Myocyte (in vitro differentiated cells): ENCODE data around the gene UCK1. TPM values are rescaled to one million over a fixed set of nuclear protein-coding genes. Genes with fewer than 3 reads are reported as not detected.

Source experiments
- DNase-seq: peaks from one replicate; pipeline ENCODE4 v3.0.0-alpha.2; 2012; ENCODE audit warnings: low read depth
- total RNA-seq: library from RNA; depleted of rRNA; stranded (reverse); fragments of >200 nt; gene quantifications from 2 replicates; pipeline ENCODE4 v1.2.3, GENCODE V29; 2014

The UCK1 gene
- total RNA-seq, 1 donor from 2014 or later: 25.9 TPM

- DNase-seq: no peak
Measured at GRCh38 chr9:131500377-131500776, 30.7 kb downstream of the UCK1 start.

GRCh38 chr9:131499254-131499767, 31.8 kb downstream of the UCK1 start:
- no peak for DNase-seq

- no peak for DNase-seq
Measured at GRCh38 chr9:131496844-131497405, 34.1 kb downstream of the UCK1 start.

- DNase-seq: no peak
Measured at GRCh38 chr9:131495785-131496184, 35.3 kb downstream of the UCK1 start.

- DNase-seq: no peak
Measured at GRCh38 chr9:131494296-131494870, 36.7 kb downstream of the UCK1 start.

- DNase-seq: peak; percentile 31
Measured at GRCh38 chr9:131492070-131492469, 39.0 kb downstream of the UCK1 start.

- DNase-seq: no peak
Measured at GRCh38 chr9:131491001-131491710, 39.9 kb downstream of the UCK1 start.

- DNase-seq: no peak
Measured at GRCh38 chr9:131490514-131490913, 40.5 kb downstream of the UCK1 start.

- DNase-seq: peak; percentile 26
Measured at GRCh38 chr9:131487621-131488031, 43.4 kb downstream of the UCK1 start.

- DNase-seq: no peak
Measured at GRCh38 chr9:131487001-131487400, 44.1 kb downstream of the UCK1 start.

- no peak for DNase-seq
Measured at GRCh38 chr9:131485728-131486422, 45.2 kb downstream of the UCK1 start.

- DNase-seq: no peak
Measured at GRCh38 chr9:131485206-131485605, 45.9 kb downstream of the UCK1 start.

GRCh38 chr9:131484560-131485185, 46.4 kb downstream of the UCK1 start:
- no peak for DNase-seq

- DNase-seq: no peak
Measured at GRCh38 chr9:131484051-131484445, 47.0 kb downstream of the UCK1 start.

- DNase-seq: peak; percentile 21
Measured at GRCh38 chr9:131483319-131484050, 47.6 kb downstream of the UCK1 start.

GRCh38 chr9:131482343-131483006, 48.6 kb downstream of the UCK1 start:
- no peak for DNase-seq

- DNase-seq: peak; percentile 22
Measured at GRCh38 chr9:131481441-131482342, 49.4 kb downstream of the UCK1 start.

- DNase-seq: no peak
Measured at GRCh38 chr9:131480258-131480657, 50.8 kb downstream of the UCK1 start.

GRCh38 chr9:131478911-131479310, 52.2 kb downstream of the UCK1 start:
- no peak for DNase-seq
